K562 (cell line): ENCODE results near the gene TCP10L. TPM values are rescaled to one million over a fixed set of nuclear protein-coding genes. Genes with fewer than 3 reads are reported as not detected.
A peak's percentile ranks its signal among the peaks of the same experiment; 100 is the strongest.

Experiments
- ATF7 ChIP-seq: fragments of 450-650 bp; IDR thresholded peaks from 2 replicates; pipeline ENCODE4 v1.7.1; 2014; ENCODE audit warnings: mild to moderate bottlenecking, moderate library complexity
- CEBPG ChIP-seq, 3 experiments: fragments of 200-800 bp in 1 of 3; sonication (Bioruptor generic) in 1 of 3; sonication (generic) in 1 of 3; formaldehyde crosslinking in 1 of 3; IDR thresholded peaks in 2 of 3; conservative IDR thresholded peaks in 1 of 3; 2 replicates each; pipeline versions ENCODE4 v1.6.1 to v1.8.0; 2016 to 2022; ENCODE audit warnings: missing compliant biosample characterization in 2 of 3, missing genetic modification characterization in 2 of 3, mild to moderate bottlenecking in 1 of 3, missing genetic modification reagents in 1 of 3
- EGR1 ChIP-seq: fragments of 450-650 bp; conservative IDR thresholded peaks from 2 replicates; pipeline ENCODE4 v1.6.1; 2017; ENCODE audit warnings: mild to moderate bottlenecking
- ETV6 ChIP-seq, 3 experiments: fragments of 150-350 bp in 1 of 3; sonication (generic) in 1 of 3; formaldehyde crosslinking in 1 of 3; IDR thresholded peaks; 2 replicates each; pipeline versions ENCODE4 v1.6.1 to v1.8.0; 2014 to 2022; ENCODE audit warnings: borderline replicate concordance in 2 of 3, low read depth in 2 of 3, antibody characterized with exemption in 1 of 3, low read length in 1 of 3, mild to moderate bottlenecking in 1 of 3, missing genetic modification reagents in 1 of 3
- FOXK1 ChIP-seq: sonication (generic); formaldehyde crosslinking; IDR thresholded peaks from 2 replicates; pipeline ENCODE4 v1.8.0; 2022; ENCODE audit warnings: missing genetic modification reagents, mild to moderate bottlenecking, borderline replicate concordance
- HLTF ChIP-seq: fragments of 450-650 bp; IDR thresholded peaks from 2 replicates; pipeline ENCODE4 v1.6.1; 2016
- ILK ChIP-seq: fragments of 450-650 bp; IDR thresholded peaks from 2 replicates; pipeline ENCODE4 v1.6.1; 2016; ENCODE audit warnings: missing genetic modification characterization, low read depth, mild to moderate bottlenecking, missing compliant biosample characterization, moderate library complexity, borderline replicate concordance
- IRF2 ChIP-seq: sonication (generic); formaldehyde crosslinking; IDR thresholded peaks from 2 replicates; pipeline ENCODE4 v1.8.1; 2022; ENCODE audit warnings: mild to moderate bottlenecking, missing genetic modification reagents
- KDM1A ChIP-seq, 2 experiments: fragments of 450-650 bp; IDR thresholded peaks; 2 replicates each; pipeline ENCODE4 v1.6.1; 2016; ENCODE audit warnings: mild to moderate bottlenecking in 2 of 2
- KDM5B ChIP-seq: fragments of 200-600 bp; sonication (generic); IDR thresholded peaks from 2 replicates; pipeline ENCODE4 v1.6.1; 2012; ENCODE audit warnings: low read depth, mild to moderate bottlenecking, moderate library complexity, low read length, control low read depth, inconsistent platforms; ENCODE audit not compliant: insufficient replicate concordance
- MLLT1 ChIP-seq, 2 experiments: fragments of 450-650 bp; IDR thresholded peaks; 2 replicates each; pipeline ENCODE4 v1.6.1; 2016
- NR1H2 ChIP-seq: sonication (generic); formaldehyde crosslinking; IDR thresholded peaks from 2 replicates; pipeline ENCODE4 v1.4.0; 2020; ENCODE audit warnings: mild to moderate bottlenecking, missing genetic modification reagents
- POLR2H ChIP-seq: IDR thresholded peaks from 2 replicates; pipeline ENCODE4 v1.6.1; 2016; ENCODE audit warnings: missing genetic modification characterization, low read depth, mild to moderate bottlenecking, control low read depth, missing compliant biosample characterization, moderate library complexity
- RAD51 ChIP-seq: fragments of 450-650 bp; IDR thresholded peaks from 2 replicates; pipeline ENCODE4 v1.7.1; 2016; ENCODE audit warnings: low read depth, mild to moderate bottlenecking, borderline replicate concordance
- RBBP5 ChIP-seq: fragments of 200-600 bp; sonication (generic); IDR thresholded peaks from 2 replicates; pipeline ENCODE4 v1.6.1; 2012; ENCODE audit warnings: borderline replicate concordance, mild to moderate bottlenecking, low read length, control low read depth, inconsistent platforms; ENCODE audit not compliant: insufficient read depth, poor library complexity, severe bottlenecking
- RBM22 ChIP-seq: fragments of 200-400 bp; formaldehyde crosslinking; IDR thresholded peaks from 2 replicates; pipeline ENCODE4 v1.6.1; 2018; ENCODE audit warnings: low read length, low read depth; ENCODE audit not compliant: poor library complexity, severe bottlenecking
- SMAD4 ChIP-seq: fragments of 250-450 bp; sonication (Bioruptor Pico); conservative IDR thresholded peaks from 2 replicates; pipeline ENCODE4 v1.8.0; 2021; ENCODE audit warnings: inconsistent platforms, mild to moderate bottlenecking, moderate library complexity
- TAF1 ChIP-seq: IDR thresholded peaks from 2 replicates; pipeline ENCODE4 v1.6.1; 2011; ENCODE audit warnings: mild to moderate bottlenecking, low read length, moderate library complexity; ENCODE audit not compliant: insufficient read depth, control insufficient read depth, severe bottlenecking; ENCODE audit errors: extremely low read depth
- TCF7L2 ChIP-seq: fragments of 150-350 bp; IDR thresholded peaks from 2 replicates; pipeline ENCODE4 v1.6.1; 2016; ENCODE audit warnings: low read depth, mild to moderate bottlenecking, low read length, moderate library complexity
- YY1 ChIP-seq, 3 experiments: IDR thresholded peaks; 2 replicates each; pipeline ENCODE4 v1.6.1; 2011; ENCODE audit warnings: low read length in 2 of 3, mild to moderate bottlenecking in 2 of 3, moderate library complexity in 2 of 3, borderline replicate concordance in 1 of 3, control low read depth in 1 of 3, low read depth in 1 of 3; ENCODE audit not compliant: insufficient read depth in 3 of 3, insufficient replicate concordance in 2 of 3, control insufficient read depth in 1 of 3, insufficient read length in 1 of 3; ENCODE audit errors: extremely low read depth in 1 of 3
- ZFP1 ChIP-seq: fragments of 450-650 bp; formaldehyde crosslinking; IDR thresholded peaks from 2 replicates; pipeline ENCODE4 v1.4.0; 2020; ENCODE audit warnings: mild to moderate bottlenecking, mixed read lengths
- ZNF589 ChIP-seq: fragments of 200-800 bp; sonication (Bioruptor generic); IDR thresholded peaks from 2 replicates; pipeline ENCODE4 v1.6.1; 2016; ENCODE audit warnings: low read depth, missing genetic modification characterization, missing compliant biosample characterization
- polyA plus RNA-seq, 8 experiments: library from polyadenylated mRNA; depleted of rRNA in 4 of 8; stranded (reverse) in 5 of 8; unstranded in 3 of 8; fragments of >200 nt; fragmentation: Nextera tagmentation in 2 of 8; fragmentation: Illumina TruSeq in 1 of 8; extraction: Ambion mirVana in 2 of 8; extraction: Trizol in 1 of 8; gene quantifications; 2 replicates each; pipeline versions ENCODE4 v1.2.1 to v1.2.3, GENCODE V29; 2011 to 2014; ENCODE audit warnings: inconsistent platforms in 1 of 8, missing spikeins in 1 of 8
- total RNA-seq, 7 experiments: library from RNA; depleted of rRNA in 6 of 7; stranded (reverse); fragments of >200 nt in 6 of 7; fragmentation: Illumina TruSeq in 2 of 7; extraction: Trizol in 2 of 7; gene quantifications; 2 replicates each; pipeline versions ENCODE4 v1.2.1 to v1.2.3, GENCODE V29; 2011 to 2021; ENCODE audit warnings: low replicate concordance in 1 of 7
- TF ChIP-seq, protein P1 (sequence below): IDR thresholded peaks from 2 replicates; pipeline ENCODE4 v1.6.1; 2016; ENCODE audit warnings: missing genetic modification characterization, missing compliant biosample characterization

Gene TCP10L
- total and polyA plus RNA-seq, 9 of the 15 experiments (the other 6 are each of a cell fraction or from before 2014, with no cell fraction given) = 0.34 to 0.91 (median 0.56) TPM; not detected in 2

GRCh38 chr21:32554832-32555638 lies 30.3 kb downstream of the TCP10L start (continued):
- no peak for TF ChIP-seq KDM1A (IDR thresholded peaks at IDR 0.05)
- TF ChIP-seq FOXK1 (CRISPR knock-in tag) = no peak
- no peak for TF ChIP-seq IRF2 (CRISPR knock-in tag)
- TF ChIP-seq TAF1 = no peak
- TF ChIP-seq EGR1 = no peak
- TF ChIP-seq CEBPG (CRISPR knock-in tag; IDR thresholded peaks at IDR 0.05) = no peak
- peak; percentile 63 to 92; a peak in 3 of 4 replicates for TF ChIP-seq CEBPG (tag; conservative IDR thresholded peaks at IDR 0.05 in 1 of 2, IDR thresholded peaks at IDR 0.05 in 1 of 2)
- peak; percentile 41; the same call in 1 of the 2 replicates for TF ChIP-seq ATF7
- no peak for TF ChIP-seq ZFP1 (CRISPR knock-in tag)
- no peak for TF ChIP-seq KDM5B
- peak; percentile 34; the same call in 1 of the 2 replicates for TF ChIP-seq POLR2H (tag)
- no peak for TF ChIP-seq MLLT1 (IDR thresholded peaks at IDR 0.05)
- TF ChIP-seq, protein P1, sequence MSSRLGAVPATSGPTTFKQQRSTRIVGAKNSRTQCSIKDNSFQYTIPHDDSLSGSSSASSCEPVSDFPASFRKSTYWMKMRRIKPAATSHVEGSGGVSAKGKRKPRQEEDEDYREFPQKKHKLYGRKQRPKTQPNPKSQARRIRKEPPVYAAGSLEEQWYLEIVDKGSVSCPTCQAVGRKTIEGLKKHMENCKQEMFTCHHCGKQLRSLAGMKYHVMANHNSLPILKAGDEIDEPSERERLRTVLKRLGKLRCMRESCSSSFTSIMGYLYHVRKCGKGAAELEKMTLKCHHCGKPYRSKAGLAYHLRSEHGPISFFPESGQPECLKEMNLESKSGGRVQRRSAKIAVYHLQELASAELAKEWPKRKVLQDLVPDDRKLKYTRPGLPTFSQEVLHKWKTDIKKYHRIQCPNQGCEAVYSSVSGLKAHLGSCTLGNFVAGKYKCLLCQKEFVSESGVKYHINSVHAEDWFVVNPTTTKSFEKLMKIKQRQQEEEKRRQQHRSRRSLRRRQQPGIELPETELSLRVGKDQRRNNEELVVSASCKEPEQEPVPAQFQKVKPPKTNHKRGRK (tag) = no peak
- TF ChIP-seq RAD51 = peak; percentile 86
- TF ChIP-seq NR1H2 (CRISPR knock-in tag) = no peak
- TF ChIP-seq SMAD4 (CRISPR knock-in tag) = 0 out of 2 replicates have a peak, but pooled peaks have one; percentile 43
- TF ChIP-seq HLTF = no peak
- no peak for TF ChIP-seq TCF7L2
- no peak for TF ChIP-seq ILK
- TF ChIP-seq ETV6 (IDR thresholded peaks at IDR 0.05; ENCODE audit: borderline replicate concordance in 1 of 2, low read depth in 2 of 2, low read length in 1 of 2) = no peak
- no peak for TF ChIP-seq ETV6 (CRISPR knock-in tag; IDR thresholded peaks at IDR 0.05; ENCODE audit: borderline replicate concordance)
- no peak for TF ChIP-seq YY1 (IDR thresholded peaks at IDR 0.05; ENCODE audit: borderline replicate concordance in 1 of 3, control insufficient read depth in 1 of 3, extremely low read depth in 1 of 3, insufficient read depth in 3 of 3, insufficient read length in 1 of 3, insufficient replicate concordance in 2 of 3, low read depth in 1 of 3, low read length in 2 of 3)
- TF ChIP-seq RBBP5 = no peak
- TF ChIP-seq RBM22 = no peak
- TF ChIP-seq ZNF589 (CRISPR knock-in tag) = peak; percentile 21; the same call in 1 of the 2 replicates
